Measurements from ENCODE around the gene SUSD6.

DNA sequence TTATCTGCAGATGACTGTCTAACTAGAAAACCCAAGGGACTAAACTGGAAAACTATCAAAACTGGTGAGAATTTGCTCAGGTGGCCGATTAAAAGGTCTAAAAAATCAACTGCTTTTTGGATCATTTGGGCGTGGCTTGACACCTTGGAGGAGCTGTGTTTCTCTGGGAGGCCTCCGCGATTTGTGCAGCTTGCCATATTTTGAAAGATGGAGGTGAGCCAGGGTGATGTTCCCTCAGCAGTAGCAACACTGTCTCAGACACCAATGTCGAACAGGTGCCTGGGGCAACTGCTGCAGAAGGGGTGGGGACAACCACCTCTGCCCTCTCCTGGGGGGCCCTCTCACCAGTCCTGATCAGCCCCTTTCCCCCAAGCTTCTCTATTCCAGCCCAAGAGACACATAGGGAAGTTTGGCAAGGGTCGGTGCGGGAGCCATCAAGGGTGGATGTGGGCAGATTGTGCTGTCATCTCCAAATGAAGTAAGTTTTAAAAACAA is 40.5 kb upstream of the SUSD6 start:
- TF ChIP-seq, protein P1, sequence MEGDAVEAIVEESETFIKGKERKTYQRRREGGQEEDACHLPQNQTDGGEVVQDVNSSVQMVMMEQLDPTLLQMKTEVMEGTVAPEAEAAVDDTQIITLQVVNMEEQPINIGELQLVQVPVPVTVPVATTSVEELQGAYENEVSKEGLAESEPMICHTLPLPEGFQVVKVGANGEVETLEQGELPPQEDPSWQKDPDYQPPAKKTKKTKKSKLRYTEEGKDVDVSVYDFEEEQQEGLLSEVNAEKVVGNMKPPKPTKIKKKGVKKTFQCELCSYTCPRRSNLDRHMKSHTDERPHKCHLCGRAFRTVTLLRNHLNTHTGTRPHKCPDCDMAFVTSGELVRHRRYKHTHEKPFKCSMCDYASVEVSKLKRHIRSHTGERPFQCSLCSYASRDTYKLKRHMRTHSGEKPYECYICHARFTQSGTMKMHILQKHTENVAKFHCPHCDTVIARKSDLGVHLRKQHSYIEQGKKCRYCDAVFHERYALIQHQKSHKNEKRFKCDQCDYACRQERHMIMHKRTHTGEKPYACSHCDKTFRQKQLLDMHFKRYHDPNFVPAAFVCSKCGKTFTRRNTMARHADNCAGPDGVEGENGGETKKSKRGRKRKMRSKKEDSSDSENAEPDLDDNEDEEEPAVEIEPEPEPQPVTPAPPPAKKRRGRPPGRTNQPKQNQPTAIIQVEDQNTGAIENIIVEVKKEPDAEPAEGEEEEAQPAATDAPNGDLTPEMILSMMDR (IDR thresholded peaks at IDR 0.05): no peak
- no peak for TF ChIP-seq POLR2A (IDR thresholded peaks at IDR 0.05)
